Measurements from ENCODE around the gene NUMB. TPM values are rescaled to one million over a fixed set of nuclear protein-coding genes. Genes with fewer than 3 reads are reported as not detected.

Gene NUMB
- total and polyA plus RNA-seq, 2 donors (not counting 3 experiments of a cell fraction or from before 2014, with no cell fraction given): 128 to 164 TPM

DNA sequence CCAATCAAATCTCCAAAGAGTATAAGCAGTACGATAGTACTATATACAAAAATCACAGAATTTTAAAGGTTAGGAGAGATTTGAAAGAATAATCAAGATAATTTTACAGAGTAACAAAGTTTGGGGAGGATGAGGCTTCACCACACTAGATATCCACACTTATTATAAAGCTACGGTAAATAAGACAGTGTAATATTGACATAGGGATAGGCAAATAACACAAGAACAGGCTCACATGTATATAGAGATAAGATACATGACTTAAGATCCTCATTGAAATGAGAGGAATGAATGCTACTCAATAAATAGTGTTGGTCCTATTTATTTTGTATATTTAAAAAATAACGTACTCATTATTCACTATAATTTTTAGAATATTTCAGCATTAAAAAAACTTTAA lies 26.2 kb downstream of the NUMB start:
- H3K4me2 ChIP-seq (ENCODE audit: insufficient read depth, low read length): no peak overlapping the region
- ChIA-PET CTCF (interaction anchor here (0.8 to 1.4 kb wide), 3 partner anchors 12 to 137 kb away, joined by 3 to 4 read pairs (median 4); no protein-coding TSS in a partner anchor), POLR2A (no interaction called here)
- dilution Hi-C loops (cut with MboI; ENCODE audit: extremely low pct_ligation_motif_present, low sequenced_read_pairs) (no loop called here), intact Hi-C loops (cut with micrococcal nuclease) (no loop called here)
- no peak overlapping the region for H3K27ac ChIP-seq (ENCODE audit: insufficient read depth, low read depth, low read length)
- H4K20me1 ChIP-seq (replicated peaks; ENCODE audit: control insufficient read depth, extremely low read depth, insufficient read depth, low read length): peaks cover 5% of the 10 kb centered on the region
- H2AFZ ChIP-seq (ENCODE audit: low read depth, low read length): no peak overlapping the region
- BruUV-seq (replicated peaks): no TSS peak
- no peaks in the 10 kb centered on the region for H3K27me3 ChIP-seq (ENCODE audit: control insufficient read depth in 2 of 2, insufficient read depth in 2 of 2, low read length in 2 of 2)
- H3K36me3 ChIP-seq (ENCODE audit: control insufficient read depth in 2 of 2, extremely low read depth in 1 of 2, insufficient read depth in 2 of 2, low read length in 2 of 2): no peaks in the 10 kb centered on the region
- H3K9me3 ChIP-seq (replicated peaks; ENCODE audit: control insufficient read depth, insufficient read depth, low read length): no peaks in the 10 kb centered on the region
- H3K9ac ChIP-seq (replicated peaks; ENCODE audit: extremely low read depth, insufficient read depth, low read length): no peak overlapping the region
- no peaks in the 10 kb centered on the region for H3K9me1 ChIP-seq (replicated peaks; ENCODE audit: control insufficient read depth, extremely low read depth, insufficient read depth, low read length)
- FAIRE-seq: no peak
- no peak overlapping the region for H3K4me3 ChIP-seq (replicated peaks in 1 of 3; ENCODE audit: insufficient read depth in 1 of 3, low read depth in 1 of 3, low read length in 3 of 3)
- no peak for TF ChIP-seq EZH2 (IDR thresholded peaks at IDR 0.05; ENCODE audit: borderline replicate concordance, low read depth, low read length, severe bottlenecking)
- TF ChIP-seq, protein P1, sequence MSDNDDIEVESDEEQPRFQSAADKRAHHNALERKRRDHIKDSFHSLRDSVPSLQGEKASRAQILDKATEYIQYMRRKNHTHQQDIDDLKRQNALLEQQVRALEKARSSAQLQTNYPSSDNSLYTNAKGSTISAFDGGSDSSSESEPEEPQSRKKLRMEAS (IDR thresholded peaks at IDR 0.05; ENCODE audit: insufficient read depth, insufficient read length): no peak
- TF ChIP-seq GATA2 (IDR thresholded peaks at IDR 0.05; ENCODE audit: insufficient read depth, insufficient read length, low read depth, low read length): no peak
- no peak for TF ChIP-seq POLR2AphosphoS5 (IDR thresholded peaks at IDR 0.05; ENCODE audit: insufficient read depth, low read depth, low read length)
- TF ChIP-seq, protein P2, sequence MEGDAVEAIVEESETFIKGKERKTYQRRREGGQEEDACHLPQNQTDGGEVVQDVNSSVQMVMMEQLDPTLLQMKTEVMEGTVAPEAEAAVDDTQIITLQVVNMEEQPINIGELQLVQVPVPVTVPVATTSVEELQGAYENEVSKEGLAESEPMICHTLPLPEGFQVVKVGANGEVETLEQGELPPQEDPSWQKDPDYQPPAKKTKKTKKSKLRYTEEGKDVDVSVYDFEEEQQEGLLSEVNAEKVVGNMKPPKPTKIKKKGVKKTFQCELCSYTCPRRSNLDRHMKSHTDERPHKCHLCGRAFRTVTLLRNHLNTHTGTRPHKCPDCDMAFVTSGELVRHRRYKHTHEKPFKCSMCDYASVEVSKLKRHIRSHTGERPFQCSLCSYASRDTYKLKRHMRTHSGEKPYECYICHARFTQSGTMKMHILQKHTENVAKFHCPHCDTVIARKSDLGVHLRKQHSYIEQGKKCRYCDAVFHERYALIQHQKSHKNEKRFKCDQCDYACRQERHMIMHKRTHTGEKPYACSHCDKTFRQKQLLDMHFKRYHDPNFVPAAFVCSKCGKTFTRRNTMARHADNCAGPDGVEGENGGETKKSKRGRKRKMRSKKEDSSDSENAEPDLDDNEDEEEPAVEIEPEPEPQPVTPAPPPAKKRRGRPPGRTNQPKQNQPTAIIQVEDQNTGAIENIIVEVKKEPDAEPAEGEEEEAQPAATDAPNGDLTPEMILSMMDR (IDR thresholded peaks at IDR 0.05; ENCODE audit: extremely low read depth in 1 of 2, insufficient read depth in 1 of 2, low read depth in 1 of 2, low read length in 2 of 2): no peak
- no peak for TF ChIP-seq JUN (IDR thresholded peaks at IDR 0.05; ENCODE audit: borderline replicate concordance, insufficient read depth, insufficient read length, low read depth)
- TF ChIP-seq POLR2A (IDR thresholded peaks at IDR 0.05; ENCODE audit: low read depth, low read length): no peak
- TF ChIP-seq MYC (IDR thresholded peaks at IDR 0.05; ENCODE audit: low read depth, low read length): no peak
- peaks cover 16% of the 10 kb centered on the region for H3K4me1 ChIP-seq (ENCODE audit: control insufficient read depth, extremely low read depth, insufficient read depth, low read length)
- no peak for DNase-seq (ENCODE audit: low read depth, low spot score)
- peaks cover 91% of the 10 kb centered on the region for H3K79me2 ChIP-seq (ENCODE audit: control insufficient read depth, insufficient read depth, low read length)

All from endothelial cell of umbilical vein (primary cell).